ENCODE measurements around the gene MRAP.

DNA sequence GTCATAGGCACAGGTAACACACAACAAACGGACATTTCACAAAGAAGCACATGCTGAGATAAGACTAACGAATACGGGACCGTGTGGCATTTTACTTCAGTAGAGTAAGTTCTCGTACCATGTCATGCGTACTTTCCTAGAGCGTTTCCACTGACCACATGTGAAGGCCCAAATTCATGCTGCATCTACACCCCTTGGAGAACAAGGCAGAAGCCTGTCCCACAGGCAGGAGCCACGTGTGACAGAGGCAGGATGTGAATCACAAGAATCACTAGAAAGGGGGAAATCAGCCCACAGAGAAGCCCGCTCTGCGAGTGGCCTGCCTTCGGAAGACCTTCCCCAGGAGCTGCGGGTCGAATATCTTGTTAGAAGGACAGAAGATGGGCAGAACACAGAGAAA, 52.3 kb downstream of the MRAP start:
- no peak for TF ChIP-seq POLR2A (IDR thresholded peaks at IDR 0.05)
- no peak for TF ChIP-seq POLR2AphosphoS5 (IDR thresholded peaks at IDR 0.05)
- no peak for TF ChIP-seq CTCF (IDR thresholded peaks at IDR 0.05)

Data from stomach (tissue), 4 donors.